NCI-H1105 treated with DMSO at 0.1 percent for 48 hours (cell line): ENCODE data around the gene BAZ2A.
A peak's percentile ranks its signal among the peaks of the same experiment; 100 is the strongest.

Experiments used
- DNase-seq: peaks from one replicate; lab custom pipeline; 2025; lab: John Stamatoyannopoulos, UW

BAZ2A gene

GRCh38 chr12:56634837-56635791, 5.0 kb upstream of the BAZ2A start:
- peak; percentile 59 for DNase-seq

- peak; percentile 58 for DNase-seq
These were observed 4.2 kb upstream of the BAZ2A start for GRCh38 chr12:56634242-56634836.

- DNase-seq = no peak
These were observed 3.5 kb upstream of the BAZ2A start for GRCh38 chr12:56633468-56634241.

- DNase-seq = no peak
These were observed 2.8 kb upstream of the BAZ2A start for GRCh38 chr12:56632701-56633467.

GRCh38 chr12:56631790-56632700, 1.9 kb upstream of the BAZ2A start:
- DNase-seq = peak; percentile 14

- no peak for DNase-seq
These were observed 507 bp downstream of the BAZ2A start for GRCh38 chr12:56629459-56630179.

GRCh38 chr12:56628671-56629458, 1.3 kb downstream of the BAZ2A start:
- DNase-seq = no peak

GRCh38 chr12:56626701-56627100, 3.4 kb downstream of the BAZ2A start:
- DNase-seq = no peak

GRCh38 chr12:56622535-56622934, 7.6 kb downstream of the BAZ2A start:
- DNase-seq = no peak

GRCh38 chr12:56616925-56617324, 13.2 kb downstream of the BAZ2A start:
- DNase-seq = no peak

- DNase-seq = no peak
These were observed 13.9 kb downstream of the BAZ2A start for GRCh38 chr12:56616244-56616643.

GRCh38 chr12:56614627-56615026, 15.5 kb downstream of the BAZ2A start:
- DNase-seq = no peak

GRCh38 chr12:56604355-56604754, 25.8 kb downstream of the BAZ2A start:
- DNase-seq = no peak

GRCh38 chr12:56602239-56602638, 27.9 kb downstream of the BAZ2A start:
- no peak for DNase-seq

GRCh38 chr12:56601503-56601902, 28.6 kb downstream of the BAZ2A start:
- DNase-seq = no peak

- no peak for DNase-seq
These were observed 29.4 kb downstream of the BAZ2A start for GRCh38 chr12:56600753-56601152.

GRCh38 chr12:56599797-56600196, 30.3 kb downstream of the BAZ2A start:
- no peak for DNase-seq

- DNase-seq = no peak
These were observed 31.1 kb downstream of the BAZ2A start for GRCh38 chr12:56599041-56599440.

- no peak for DNase-seq
These were observed 33.3 kb downstream of the BAZ2A start for GRCh38 chr12:56596815-56597214.
